WTC11 (cell line): ENCODE results near the gene PDE1A. TPM values are rescaled to one million over a fixed set of nuclear protein-coding genes. Genes with fewer than 3 reads are reported as not detected.

Source experiments
- ATAC-seq: fragments of 200-7000 bp; cut with Tn5 transposase; 2 replicates; pipeline ENCODE4 v1.10.0; 2021; ENCODE audit warnings: mild to moderate bottlenecking, moderate library complexity
- CTCF ChIA-PET: fragments of 300-600 bp; sonication (Branson Sonifier 250); formaldehyde crosslinking; loops from one replicate; lab custom pipeline; 2021; ENCODE audit warnings: antibody characterized with exemption; lab: Charles Lee
- POLR2A ChIA-PET: fragments of 350-600 bp; sonication (Branson Sonifier 250); formaldehyde crosslinking; loops from one replicate; lab custom pipeline; 2021; ENCODE audit warnings: antibody characterized with exemption; lab: Charles Lee
- DNase-seq: peaks from one replicate; pipeline ENCODE4 v3.0.0; 2021; ENCODE audit warnings: low spot score
- H3K27ac Mint-ChIP-seq: 2 replicates; pipeline ENCODE4 v1.8.0; 2021; ENCODE audit warnings: mixed read lengths
- H3K27me3 Mint-ChIP-seq: 2 replicates; pipeline ENCODE4 v1.8.0; 2021; ENCODE audit warnings: low read depth, mild to moderate bottlenecking, moderate library complexity, mixed read lengths
- H3K36me3 Mint-ChIP-seq: 2 replicates; pipeline ENCODE4 v1.8.0; 2021; ENCODE audit warnings: mixed read lengths
- H3K4me1 Mint-ChIP-seq: 2 replicates; pipeline ENCODE4 v1.8.0; 2022; ENCODE audit warnings: mixed read lengths
- H3K4me3 Mint-ChIP-seq: 2 replicates; pipeline ENCODE4 v1.8.0; 2021; ENCODE audit warnings: mild to moderate bottlenecking, moderate library complexity, mixed read lengths
- H3K9me3 Mint-ChIP-seq: 2 replicates; pipeline ENCODE4 v1.8.0; 2021; ENCODE audit warnings: mixed read lengths
- CDX4 ChIP-seq: fragments of 250-450 bp; sonication (Bioruptor Pico); IDR thresholded peaks from 2 replicates; pipeline ENCODE4 v1.9.0; 2021; ENCODE audit warnings: moderate library complexity, mild to moderate bottlenecking, inconsistent platforms, borderline replicate concordance
- E2F1 ChIP-seq: sonication (generic); formaldehyde crosslinking; IDR thresholded peaks from 2 replicates; pipeline ENCODE4 v1.8.0; 2022; ENCODE audit warnings: mild to moderate bottlenecking, missing genetic modification reagents
- E2F4 ChIP-seq: sonication (generic); formaldehyde crosslinking; IDR thresholded peaks from 2 replicates; pipeline ENCODE4 v1.8.1; 2022; ENCODE audit warnings: low read depth, mild to moderate bottlenecking, moderate library complexity, missing genetic modification reagents, borderline replicate concordance
- ESRRA ChIP-seq: sonication (generic); formaldehyde crosslinking; IDR thresholded peaks from 2 replicates; pipeline ENCODE4 v1.8.1; 2022; ENCODE audit warnings: mild to moderate bottlenecking, missing genetic modification reagents, borderline replicate concordance
- ETV6 ChIP-seq: sonication (generic); formaldehyde crosslinking; IDR thresholded peaks from 2 replicates; pipeline ENCODE4 v1.8.1; 2022; ENCODE audit warnings: mild to moderate bottlenecking, missing genetic modification reagents
- HMGXB4 ChIP-seq: sonication (generic); formaldehyde crosslinking; IDR thresholded peaks from 2 replicates; pipeline ENCODE4 v1.8.1; 2023; ENCODE audit warnings: mild to moderate bottlenecking, moderate library complexity, missing genetic modification reagents
- KAT7 ChIP-seq: sonication (generic); formaldehyde crosslinking; IDR thresholded peaks from 2 replicates; pipeline ENCODE4 v1.8.1; 2023; ENCODE audit warnings: missing genetic modification reagents, mild to moderate bottlenecking, borderline replicate concordance
- MYBL2 ChIP-seq: sonication (generic); formaldehyde crosslinking; IDR thresholded peaks from 2 replicates; pipeline ENCODE4 v1.8.1; 2023; ENCODE audit warnings: mild to moderate bottlenecking, moderate library complexity, missing genetic modification reagents
- NR1H2 ChIP-seq: sonication (generic); formaldehyde crosslinking; IDR thresholded peaks from 2 replicates; pipeline ENCODE4 v1.9.0; 2021; ENCODE audit warnings: mild to moderate bottlenecking, moderate library complexity, missing genetic modification reagents
- PRRX2 ChIP-seq: fragments of 250-450 bp; sonication (Bioruptor Pico); IDR thresholded peaks from 2 replicates; pipeline ENCODE4 v1.8.0; 2021; ENCODE audit warnings: mild to moderate bottlenecking
- RELA ChIP-seq: sonication (generic); formaldehyde crosslinking; IDR thresholded peaks from 2 replicates; pipeline ENCODE4 v1.8.1; 2022; ENCODE audit warnings: missing genetic modification reagents, mild to moderate bottlenecking, borderline replicate concordance
- SOX15 ChIP-seq: fragments of 250-450 bp; sonication (Bioruptor Pico); IDR thresholded peaks from 2 replicates; pipeline ENCODE4 v1.9.0; 2021; ENCODE audit warnings: mild to moderate bottlenecking
- SP1 ChIP-seq: sonication (generic); formaldehyde crosslinking; conservative IDR thresholded peaks from 2 replicates; pipeline ENCODE4 v1.8.1; 2022; ENCODE audit warnings: missing genetic modification reagents
- TP53 ChIP-seq: sonication (generic); formaldehyde crosslinking; IDR thresholded peaks from 2 replicates; pipeline ENCODE4 v1.8.1; 2023; ENCODE audit warnings: mild to moderate bottlenecking, missing genetic modification reagents
- ZNF121 ChIP-seq: sonication (generic); formaldehyde crosslinking; IDR thresholded peaks from 2 replicates; pipeline ENCODE4 v1.8.0; 2023; ENCODE audit warnings: missing genetic modification reagents
- ZNF219 ChIP-seq: sonication (generic); formaldehyde crosslinking; IDR thresholded peaks from 2 replicates; pipeline ENCODE4 v1.8.0; 2023; ENCODE audit warnings: missing genetic modification reagents, mild to moderate bottlenecking, borderline replicate concordance
- ZNF232 ChIP-seq: sonication (generic); formaldehyde crosslinking; IDR thresholded peaks from 2 replicates; pipeline ENCODE4 v1.8.0; 2022; ENCODE audit warnings: mild to moderate bottlenecking, missing genetic modification reagents
- ZNF425 ChIP-seq: fragments of 250-450 bp; sonication (Bioruptor Pico); conservative IDR thresholded peaks from 2 replicates; pipeline ENCODE4 v1.9.0; 2021; ENCODE audit warnings: mild to moderate bottlenecking
- ZNF512 ChIP-seq: sonication (generic); formaldehyde crosslinking; IDR thresholded peaks from 2 replicates; pipeline ENCODE4 v1.8.1; 2022; ENCODE audit warnings: missing genetic modification reagents, borderline replicate concordance
- total RNA-seq: library from RNA; stranded (reverse); gene quantifications from 3 replicates; pipeline ENCODE4 v1.2.3, GENCODE V29; 2021

Gene PDE1A
- total RNA-seq, 1 experiment from 2014 or later, result not detected

- no peak for ATAC-seq
- H3K27me3 Mint-ChIP-seq, result no peaks in the 10 kb centered on the region
- H3K9me3 Mint-ChIP-seq, result peaks cover 4% of the 10 kb centered on the region; the same call in 1 of the 2 replicates
- 0 out of 2 replicates have a peak, but pooled peaks cover 3% of the 10 kb centered on the region for H3K4me1 Mint-ChIP-seq
- no peak for DNase-seq
- ChIA-PET POLR2A (no interaction called here), CTCF (no interaction called here)
- H3K36me3 Mint-ChIP-seq, result no peaks in the 10 kb centered on the region
- TF ChIP-seq NR1H2 (CRISPR knock-in tag) (no peak), CDX4 (CRISPR knock-in tag) (no peak), SOX15 (CRISPR knock-in tag) (no peak), E2F1 (no peak), TP53 (CRISPR knock-in tag) (no peak), ETV6 (CRISPR knock-in tag) (no peak), E2F4 (CRISPR knock-in tag) (no peak), ZNF512 (CRISPR knock-in tag) (no peak), ZNF121 (CRISPR knock-in tag) (no peak), RELA (CRISPR knock-in tag) (no peak)
- H3K27ac Mint-ChIP-seq, result no peak overlapping the region
- H3K4me3 Mint-ChIP-seq, result no peak overlapping the region
These were observed 21.8 kb downstream of the PDE1A start for GRCh38 chr2:182404975-182405561.

- CTCF ChIA-PET, result no interaction called here
- no peak overlapping the region for H3K4me3 Mint-ChIP-seq
- peaks cover 4% of the 10 kb centered on the region; the same call in 1 of the 2 replicates for H3K9me3 Mint-ChIP-seq
- no peak for ATAC-seq
- POLR2A ChIA-PET, result no interaction called here
- H3K4me1 Mint-ChIP-seq, result 0 out of 2 replicates have a peak, but pooled peaks cover 3% of the 10 kb centered on the region
- TF ChIP-seq MYBL2 (CRISPR knock-in tag), result no peak
- no peak for TF ChIP-seq ETV6 (CRISPR knock-in tag)
- TF ChIP-seq, all 79 proteins: peak for 0
- no peak overlapping the region for H3K27ac Mint-ChIP-seq
- H3K36me3 Mint-ChIP-seq, result no peaks in the 10 kb centered on the region
- no peaks in the 10 kb centered on the region for H3K27me3 Mint-ChIP-seq
- DNase-seq, result no peak
These were observed 22.7 kb downstream of the PDE1A start for GRCh38 chr2:182404092-182404491.

- Mint-ChIP-seq H3K27ac (no peak overlapping the region), H3K9me3 (peaks cover 23% of the 10 kb centered on the region), H3K4me3 (no peak overlapping the region), H3K27me3 (no peaks in the 10 kb centered on the region), H3K4me1 (peaks cover 4% of the 10 kb centered on the region), H3K36me3 (no peaks in the 10 kb centered on the region)
- POLR2A ChIA-PET, result no interaction called here
- DNase-seq (no peak), ATAC-seq (no peak)
- CTCF ChIA-PET, result no interaction called here
- TF ChIP-seq PRRX2 (no peak), ZNF219 (CRISPR knock-in tag) (no peak), KAT7 (CRISPR knock-in tag) (no peak), RELA (CRISPR knock-in tag) (no peak), E2F1 (no peak), HMGXB4 (no peak), ZNF232 (CRISPR knock-in tag) (no peak), ZNF425 (CRISPR knock-in tag) (no peak), SP1 (CRISPR knock-in tag) (no peak), ESRRA (CRISPR knock-in tag) (no peak), ZNF512 (CRISPR knock-in tag) (no peak)
These were observed 33.5 kb downstream of the PDE1A start for GRCh38 chr2:182393270-182393760.
